GM12878 (cell line): Measurements from ENCODE around the gene PPP1R1C. TPM values are rescaled to one million over a fixed set of nuclear protein-coding genes. Genes with fewer than 3 reads are reported as not detected.

Experiments
- BHLHE40 ChIP-seq, 2 experiments: fragments of 450-650 bp in 1 of 2; IDR thresholded peaks; 2 replicates each; pipeline ENCODE4 v1.6.1; 2011 to 2017; ENCODE audit warnings: low read depth in 2 of 2, borderline replicate concordance in 1 of 2, improper control_type of control experiment in 1 of 2, low read length in 1 of 2, mild to moderate bottlenecking in 1 of 2
- CBFB ChIP-seq: IDR thresholded peaks from 2 replicates; pipeline ENCODE4 v1.6.1; 2016; ENCODE audit warnings: antibody characterized with exemption, low read depth
- CHD2 ChIP-seq: IDR thresholded peaks from 2 replicates; pipeline ENCODE4 v1.6.1; 2011; ENCODE audit warnings: low read depth, low read length, improper control_type of control experiment, borderline replicate concordance
- EED ChIP-seq: sonication (generic); IDR thresholded peaks from 2 replicates; pipeline ENCODE4 v1.6.1; 2016; ENCODE audit warnings: antibody characterized with exemption, low read depth
- EP300 ChIP-seq, 2 experiments: fragments of 150-350 bp in 1 of 2; IDR thresholded peaks; 2 replicates each; pipeline ENCODE4 v1.6.1; 2011 to 2012; ENCODE audit warnings: low read depth in 2 of 2, low read length in 2 of 2, borderline replicate concordance in 1 of 2, improper control_type of control experiment in 1 of 2, inconsistent platforms in 1 of 2; ENCODE audit not compliant: control insufficient read depth in 1 of 2
- ETV6 ChIP-seq, 2 experiments: fragments of 450-650 bp in 1 of 2; IDR thresholded peaks in 1 of 2; conservative IDR thresholded peaks in 1 of 2; 2 replicates each; pipeline ENCODE4 v1.6.1; 2014; ENCODE audit warnings: antibody characterized with exemption in 1 of 2, borderline replicate concordance in 1 of 2, low read depth in 1 of 2, mild to moderate bottlenecking in 1 of 2, moderate library complexity in 1 of 2
- EZH2 ChIP-seq: IDR thresholded peaks from 2 replicates; pipeline ENCODE4 v1.6.1; 2012; ENCODE audit warnings: low read depth, mild to moderate bottlenecking, control low read depth, inconsistent platforms, low read length, borderline replicate concordance; ENCODE audit not compliant: control insufficient read depth
- GABPA ChIP-seq: IDR thresholded peaks from 2 replicates; pipeline ENCODE4 v1.6.1; 2014; ENCODE audit warnings: antibody characterized with exemption, low read depth, mild to moderate bottlenecking, inconsistent platforms
- IKZF1 ChIP-seq: fragments of 450-650 bp; conservative IDR thresholded peaks from 2 replicates; pipeline ENCODE4 v1.6.1; 2017; ENCODE audit warnings: antibody characterized with exemption, mild to moderate bottlenecking
- MEF2A ChIP-seq: IDR thresholded peaks from 2 replicates; pipeline ENCODE4 v1.6.1; 2011; ENCODE audit warnings: low read depth, mild to moderate bottlenecking, low read length, moderate library complexity; ENCODE audit not compliant: insufficient read depth
- MTA3 ChIP-seq: IDR thresholded peaks from 2 replicates; pipeline ENCODE4 v1.6.1; 2012; ENCODE audit warnings: low read length, inconsistent platforms, borderline replicate concordance
- NFYB ChIP-seq: IDR thresholded peaks from 2 replicates; pipeline ENCODE4 v1.6.1; 2011; ENCODE audit warnings: low read depth, mild to moderate bottlenecking, low read length, improper control_type of control experiment, moderate library complexity; ENCODE audit not compliant: insufficient read depth
- NR2F1 ChIP-seq: fragments of 450-650 bp; conservative IDR thresholded peaks from 2 replicates; pipeline ENCODE4 v1.6.1; 2017; ENCODE audit warnings: mild to moderate bottlenecking
- PAX5 ChIP-seq: IDR thresholded peaks from 2 replicates; pipeline ENCODE4 v1.6.1; 2011; ENCODE audit warnings: low read depth, low read length, borderline replicate concordance
- RAD51 ChIP-seq: fragments of 450-650 bp; IDR thresholded peaks from 2 replicates; pipeline ENCODE4 v1.6.1; 2016; ENCODE audit warnings: moderate library complexity, mild to moderate bottlenecking, inconsistent platforms
- SPI1 ChIP-seq: IDR thresholded peaks from 2 replicates; pipeline ENCODE4 v1.6.1; 2011; ENCODE audit warnings: low read depth, mild to moderate bottlenecking, low read length, moderate library complexity, borderline replicate concordance; ENCODE audit not compliant: insufficient read depth
- TARDBP ChIP-seq: IDR thresholded peaks from 2 replicates; pipeline ENCODE4 v1.6.1; 2016; ENCODE audit warnings: borderline replicate concordance
- ZNF217 ChIP-seq: fragments of 450-650 bp; IDR thresholded peaks from 2 replicates; pipeline ENCODE4 v1.6.1; 2017; ENCODE audit warnings: antibody characterized with exemption, mild to moderate bottlenecking
- ZNF24 ChIP-seq: fragments of 450-650 bp; IDR thresholded peaks from 2 replicates; pipeline ENCODE4 v1.6.1; 2017; ENCODE audit warnings: antibody characterized with exemption, mild to moderate bottlenecking
- polyA plus RNA-seq, 11 experiments: library from polyadenylated mRNA; depleted of rRNA in 4 of 11; unstranded in 6 of 11; stranded (reverse) in 5 of 11; fragments of >200 nt; fragmentation: Nextera tagmentation in 4 of 11; fragmentation: Illumina TruSeq in 1 of 11; extraction: Ambion mirVana in 4 of 11; extraction: Trizol in 1 of 11; gene quantifications; 1 replicate in 1 of 11; 2 replicates in 10 of 11; pipeline versions ENCODE4 v1.2.1 to v1.2.3, GENCODE V29; 2011 to 2016; ENCODE audit warnings: inconsistent platforms in 2 of 11, missing spikeins in 2 of 11, low read depth in 1 of 11
- total RNA-seq, 4 experiments: library from RNA; depleted of rRNA in 3 of 4; stranded (reverse); fragments of >200 nt in 3 of 4; fragmentation: Illumina TruSeq in 1 of 4; extraction: Trizol in 1 of 4; gene quantifications; 2 replicates each; pipeline versions ENCODE4 v1.2.1 to v1.2.3, GENCODE V29; 2013 to 2021
- TF ChIP-seq, protein P1 (sequence below): fragments of 450-650 bp; IDR thresholded peaks from 2 replicates; pipeline ENCODE4 v1.6.1; 2017; ENCODE audit warnings: low read depth, mild to moderate bottlenecking, moderate library complexity
- TF ChIP-seq, protein P2 (sequence below): fragments of 450-650 bp; IDR thresholded peaks from 2 replicates; pipeline ENCODE4 v1.6.1; 2017; ENCODE audit warnings: mild to moderate bottlenecking, low read depth, inconsistent platforms; ENCODE audit not compliant: poor library complexity, severe bottlenecking
- TF ChIP-seq, protein P3 (sequence below): fragments of 450-650 bp; IDR thresholded peaks from 2 replicates; pipeline ENCODE4 v1.6.1; 2017; ENCODE audit warnings: mild to moderate bottlenecking
- TF ChIP-seq, protein P4 (sequence below): IDR thresholded peaks from 2 replicates; pipeline ENCODE4 v1.6.1; 2011; ENCODE audit warnings: borderline replicate concordance, low read depth, mild to moderate bottlenecking, moderate library complexity, low read length; ENCODE audit not compliant: insufficient read depth, poor library complexity, severe bottlenecking

The PPP1R1C gene
- total and polyA plus RNA-seq, 10 of the 15 experiments (the other 5 are each of a cell fraction or from before 2014, with no cell fraction given) = 0.11 TPM; not detected in 9

DNA sequence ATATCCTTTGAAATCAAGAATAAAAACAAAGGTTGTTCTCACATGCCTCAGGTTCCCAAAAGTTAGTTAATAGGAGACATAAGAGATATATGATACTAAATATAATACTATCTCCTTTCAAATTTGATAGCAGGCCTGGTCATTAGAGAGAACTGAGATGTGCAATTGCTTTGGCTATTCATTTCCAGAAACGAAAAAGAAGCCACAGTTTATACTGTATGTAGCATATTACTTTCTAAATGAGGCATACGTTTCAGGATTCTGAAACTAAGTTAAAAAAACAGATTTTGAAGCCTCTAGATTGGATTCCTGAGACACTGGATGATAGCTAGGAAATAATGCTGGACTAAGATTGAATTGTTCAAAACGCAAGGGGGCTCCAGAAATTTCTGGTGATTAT, 7.1 kb downstream of the PPP1R1C start (continued):
- 0 out of 2 replicates have a peak, but pooled peaks have one; percentile 36 for TF ChIP-seq CBFB
- peak; percentile 30; the same call in 1 of the 2 replicates for TF ChIP-seq ZNF24
- peak; percentile 38; the same call in 1 of the 2 replicates for TF ChIP-seq EED
- peak; percentile 57; the same call in 1 of the 2 replicates for TF ChIP-seq MTA3
- TF ChIP-seq NFYB = no peak
- TF ChIP-seq NR2F1 = peak; percentile 61; the same call in 1 of the 2 replicates
- no peak for TF ChIP-seq EZH2
- 0 out of 2 replicates have a peak, but pooled peaks have one; percentile 45 for TF ChIP-seq PAX5
- no peak for TF ChIP-seq RAD51
- no peak for TF ChIP-seq CHD2
- peak; percentile 73 to 80; a peak in 3 of 4 replicates for TF ChIP-seq EP300 (IDR thresholded peaks at IDR 0.05; ENCODE audit: borderline replicate concordance in 1 of 2, control insufficient read depth in 1 of 2, low read depth in 2 of 2, low read length in 2 of 2)
- TF ChIP-seq, protein P1, sequence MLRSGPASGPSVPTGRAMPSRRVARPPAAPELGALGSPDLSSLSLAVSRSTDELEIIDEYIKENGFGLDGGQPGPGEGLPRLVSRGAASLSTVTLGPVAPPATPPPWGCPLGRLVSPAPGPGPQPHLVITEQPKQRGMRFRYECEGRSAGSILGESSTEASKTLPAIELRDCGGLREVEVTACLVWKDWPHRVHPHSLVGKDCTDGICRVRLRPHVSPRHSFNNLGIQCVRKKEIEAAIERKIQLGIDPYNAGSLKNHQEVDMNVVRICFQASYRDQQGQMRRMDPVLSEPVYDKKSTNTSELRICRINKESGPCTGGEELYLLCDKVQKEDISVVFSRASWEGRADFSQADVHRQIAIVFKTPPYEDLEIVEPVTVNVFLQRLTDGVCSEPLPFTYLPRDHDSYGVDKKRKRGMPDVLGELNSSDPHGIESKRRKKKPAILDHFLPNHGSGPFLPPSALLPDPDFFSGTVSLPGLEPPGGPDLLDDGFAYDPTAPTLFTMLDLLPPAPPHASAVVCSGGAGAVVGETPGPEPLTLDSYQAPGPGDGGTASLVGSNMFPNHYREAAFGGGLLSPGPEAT = peak; percentile 55; the same call in 1 of the 2 replicates
- TF ChIP-seq ZNF217 = peak; percentile 92
- TF ChIP-seq SPI1 = peak; percentile 47; the same call in 1 of the 2 replicates
- TF ChIP-seq, protein P2, sequence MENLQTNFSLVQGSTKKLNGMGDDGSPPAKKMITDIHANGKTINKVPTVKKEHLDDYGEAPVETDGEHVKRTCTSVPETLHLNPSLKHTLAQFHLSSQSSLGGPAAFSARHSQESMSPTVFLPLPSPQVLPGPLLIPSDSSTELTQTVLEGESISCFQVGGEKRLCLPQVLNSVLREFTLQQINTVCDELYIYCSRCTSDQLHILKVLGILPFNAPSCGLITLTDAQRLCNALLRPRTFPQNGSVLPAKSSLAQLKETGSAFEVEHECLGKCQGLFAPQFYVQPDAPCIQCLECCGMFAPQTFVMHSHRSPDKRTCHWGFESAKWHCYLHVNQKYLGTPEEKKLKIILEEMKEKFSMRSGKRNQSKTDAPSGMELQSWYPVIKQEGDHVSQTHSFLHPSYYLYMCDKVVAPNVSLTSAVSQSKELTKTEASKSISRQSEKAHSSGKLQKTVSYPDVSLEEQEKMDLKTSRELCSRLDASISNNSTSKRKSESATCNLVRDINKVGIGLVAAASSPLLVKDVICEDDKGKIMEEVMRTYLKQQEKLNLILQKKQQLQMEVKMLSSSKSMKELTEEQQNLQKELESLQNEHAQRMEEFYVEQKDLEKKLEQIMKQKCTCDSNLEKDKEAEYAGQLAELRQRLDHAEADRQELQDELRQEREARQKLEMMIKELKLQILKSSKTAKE = peak; percentile 39
- no peak for TF ChIP-seq TARDBP
- peak; percentile 43 to 45; a peak in 2 of 4 replicates for TF ChIP-seq BHLHE40 (IDR thresholded peaks at IDR 0.05; ENCODE audit: borderline replicate concordance in 1 of 2, low read depth in 2 of 2, low read length in 1 of 2)
- 0 out of 2 replicates have a peak, but pooled peaks have one; percentile 41 for TF ChIP-seq GABPA
- TF ChIP-seq, protein P3, sequence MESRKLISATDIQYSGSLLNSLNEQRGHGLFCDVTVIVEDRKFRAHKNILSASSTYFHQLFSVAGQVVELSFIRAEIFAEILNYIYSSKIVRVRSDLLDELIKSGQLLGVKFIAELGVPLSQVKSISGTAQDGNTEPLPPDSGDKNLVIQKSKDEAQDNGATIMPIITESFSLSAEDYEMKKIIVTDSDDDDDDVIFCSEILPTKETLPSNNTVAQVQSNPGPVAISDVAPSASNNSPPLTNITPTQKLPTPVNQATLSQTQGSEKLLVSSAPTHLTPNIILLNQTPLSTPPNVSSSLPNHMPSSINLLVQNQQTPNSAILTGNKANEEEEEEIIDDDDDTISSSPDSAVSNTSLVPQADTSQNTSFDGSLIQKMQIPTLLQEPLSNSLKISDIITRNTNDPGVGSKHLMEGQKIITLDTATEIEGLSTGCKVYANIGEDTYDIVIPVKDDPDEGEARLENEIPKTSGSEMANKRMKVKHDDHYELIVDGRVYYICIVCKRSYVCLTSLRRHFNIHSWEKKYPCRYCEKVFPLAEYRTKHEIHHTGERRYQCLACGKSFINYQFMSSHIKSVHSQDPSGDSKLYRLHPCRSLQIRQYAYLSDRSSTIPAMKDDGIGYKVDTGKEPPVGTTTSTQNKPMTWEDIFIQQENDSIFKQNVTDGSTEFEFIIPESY = no peak
- TF ChIP-seq ETV6 (conservative IDR thresholded peaks at IDR 0.05 in 1 of 2, IDR thresholded peaks at IDR 0.05 in 1 of 2; ENCODE audit: borderline replicate concordance in 1 of 2, low read depth in 1 of 2) = 0 out of 4 replicates have a peak, but pooled peaks of 1 of the 2 experiments have one; percentile 29
- TF ChIP-seq, protein P4, sequence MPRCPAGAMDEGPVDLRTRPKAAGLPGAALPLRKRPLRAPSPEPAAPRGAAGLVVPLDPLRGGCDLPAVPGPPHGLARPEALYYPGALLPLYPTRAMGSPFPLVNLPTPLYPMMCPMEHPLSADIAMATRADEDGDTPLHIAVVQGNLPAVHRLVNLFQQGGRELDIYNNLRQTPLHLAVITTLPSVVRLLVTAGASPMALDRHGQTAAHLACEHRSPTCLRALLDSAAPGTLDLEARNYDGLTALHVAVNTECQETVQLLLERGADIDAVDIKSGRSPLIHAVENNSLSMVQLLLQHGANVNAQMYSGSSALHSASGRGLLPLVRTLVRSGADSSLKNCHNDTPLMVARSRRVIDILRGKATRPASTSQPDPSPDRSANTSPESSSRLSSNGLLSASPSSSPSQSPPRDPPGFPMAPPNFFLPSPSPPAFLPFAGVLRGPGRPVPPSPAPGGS = peak; percentile 19
- peak; percentile 84 for TF ChIP-seq MEF2A
- peak; percentile 77 for TF ChIP-seq IKZF1
